Endothelial cell of umbilical vein (primary cell): ENCODE data around the gene EXOC6B. TPM values are rescaled to one million over a fixed set of nuclear protein-coding genes. Genes with fewer than 3 reads are reported as not detected.
A peak's percentile ranks its signal among the peaks of the same experiment; 100 is the strongest.

ENCODE experiments used
- BruUV-seq: library from RNA; stranded (reverse); fragments of 400-500 nt; replicated peaks from 2 replicates; lab custom pipeline; 2021; lab: Mats Ljungman, UMichigan
- CTCF ChIA-PET: fragments of 300-600, 350-600 bp; sonication (Branson Sonifier 250); formaldehyde crosslinking; loops from one replicate; lab custom pipeline; 2021; ENCODE audit warnings: antibody characterized with exemption, inconsistent platforms; lab: Charles Lee
- POLR2A ChIA-PET: fragments of 300-600, 350-600 bp; sonication (Branson Sonifier 250); formaldehyde crosslinking; loops from one replicate; lab custom pipeline; 2021; ENCODE audit warnings: antibody characterized with exemption, inconsistent platforms; lab: Charles Lee
- DNase-seq: peaks from one replicate; pipeline ENCODE4 v3.0.0-alpha.2; 2011; ENCODE audit warnings: low read depth, low spot score
- FAIRE-seq: peaks from 2 replicates; lab custom pipeline; 2011; peaks lifted over from hg19 to GRCh38; lab: Jason Lieb, UNC
- H2AFZ ChIP-seq: 2 replicates; pipeline ENCODE4 v1.6.0; 2012; ENCODE audit warnings: low read depth, low read length, control low read depth, inconsistent platforms
- H3K27ac ChIP-seq: 2 replicates; pipeline ENCODE4 v1.5.1; 2011; ENCODE audit warnings: low read depth, mild to moderate bottlenecking, control low read depth, low read length, moderate library complexity; ENCODE audit not compliant: insufficient read depth
- H3K27me3 ChIP-seq, 2 experiments: 2 replicates each; pipeline versions ENCODE4 v1.6.0 to v1.6.1; 2011; ENCODE audit warnings: low read length in 2 of 2, mixed read lengths in 1 of 2; ENCODE audit not compliant: control insufficient read depth in 2 of 2, insufficient read depth in 2 of 2
- H3K36me3 ChIP-seq, 2 experiments: 2 replicates in 1 of 2; 3 replicates in 1 of 2; pipeline ENCODE4 v1.5.1; 2011; ENCODE audit warnings: low read length in 2 of 2, mild to moderate bottlenecking in 1 of 2, moderate library complexity in 1 of 2; ENCODE audit not compliant: control insufficient read depth in 2 of 2, insufficient read depth in 2 of 2; ENCODE audit errors: extremely low read depth in 1 of 2
- H3K4me1 ChIP-seq: 3 replicates; pipeline ENCODE4 v1.5.1; 2011; ENCODE audit warnings: mild to moderate bottlenecking, low read length; ENCODE audit not compliant: control insufficient read depth, insufficient read depth; ENCODE audit errors: extremely low read depth
- H3K4me2 ChIP-seq: 2 replicates; pipeline ENCODE4 v1.6.1; 2011; ENCODE audit warnings: low read length, control low read depth, mixed read lengths; ENCODE audit not compliant: insufficient read depth
- H3K4me3 ChIP-seq, 3 experiments: fragments of 200-600 bp in 1 of 3; sonication (generic), shearing (Covaris generic) in 1 of 3; replicated peaks in 1 of 3; 2 replicates each; pipeline ENCODE4 v1.5.1; 2011 to 2016; ENCODE audit warnings: control low read depth in 3 of 3, low read length in 3 of 3, mild to moderate bottlenecking in 2 of 3, inconsistent platforms in 1 of 3, low read depth in 1 of 3, moderate library complexity in 1 of 3; ENCODE audit not compliant: insufficient read depth in 1 of 3
- H3K79me2 ChIP-seq: 2 replicates; pipeline ENCODE4 v1.6.0; 2012; ENCODE audit warnings: low read length, inconsistent platforms; ENCODE audit not compliant: control insufficient read depth, insufficient read depth
- H3K9ac ChIP-seq: replicated peaks from 2 replicates; pipeline ENCODE3; 2011; ENCODE audit warnings: low read length, control low read depth; ENCODE audit not compliant: insufficient read depth; ENCODE audit errors: extremely low read depth
- H3K9me1 ChIP-seq: replicated peaks from 3 replicates; pipeline ENCODE4 v1.6.0; 2011; ENCODE audit warnings: mild to moderate bottlenecking, low read length; ENCODE audit not compliant: control insufficient read depth, insufficient read depth; ENCODE audit errors: extremely low read depth
- H3K9me3 ChIP-seq: replicated peaks from 2 replicates; pipeline ENCODE4 v1.5.1; 2012; ENCODE audit warnings: low read length, inconsistent platforms; ENCODE audit not compliant: control insufficient read depth, insufficient read depth
- H4K20me1 ChIP-seq: replicated peaks from 2 replicates; pipeline ENCODE3; 2011; ENCODE audit warnings: mild to moderate bottlenecking, low read length; ENCODE audit not compliant: control insufficient read depth, insufficient read depth; ENCODE audit errors: extremely low read depth
- EZH2 ChIP-seq: IDR thresholded peaks from 2 replicates; pipeline ENCODE4 v1.6.1; 2012; ENCODE audit warnings: borderline replicate concordance, low read depth, mild to moderate bottlenecking, moderate library complexity, low read length, inconsistent platforms; ENCODE audit not compliant: severe bottlenecking
- JUN ChIP-seq: IDR thresholded peaks from 2 replicates; pipeline ENCODE4 v1.6.1; 2011; ENCODE audit warnings: borderline replicate concordance, low read depth; ENCODE audit not compliant: insufficient read length, insufficient read depth
- MYC ChIP-seq: IDR thresholded peaks from one replicate; pipeline ENCODE4 v1.6.1; 2011; ENCODE audit warnings: mild to moderate bottlenecking, low read depth, low read length
- POLR2A ChIP-seq: IDR thresholded peaks from 2 replicates; pipeline ENCODE4 v1.6.1; 2012; ENCODE audit warnings: low read depth, mild to moderate bottlenecking, control low read depth, low read length
- POLR2AphosphoS5 ChIP-seq: IDR thresholded peaks from 2 replicates; pipeline ENCODE4 v1.6.1; 2012; ENCODE audit warnings: low read depth, mild to moderate bottlenecking, control low read depth, low read length, moderate library complexity; ENCODE audit not compliant: insufficient read depth
- dilution Hi-C: fragments of 300-500 bp; cut with MboI; formaldehyde crosslinking; loops from one replicate; pipeline ENCODE4 v1.15.0; 2019; ENCODE audit warnings: low sequenced_read_pairs; ENCODE audit not compliant: extremely low pct_ligation_motif_present
- intact Hi-C: fragments of 100-400 bp; cut with micrococcal nuclease; formaldehyde crosslinking; loops from one replicate; pipeline ENCODE4 v1.10.0; 2022
- polyA plus RNA-seq, 4 experiments: library from polyadenylated mRNA; depleted of rRNA in 3 of 4; stranded (reverse) in 3 of 4; unstranded in 1 of 4; fragments of >200 nt; gene quantifications; 2 replicates each; pipeline versions ENCODE4 v1.2.1 to v1.2.3, GENCODE V29; 2011 to 2012; ENCODE audit warnings: missing spikeins in 1 of 4
- total RNA-seq: library from RNA; stranded (reverse); gene quantifications from 2 replicates; pipeline ENCODE4 v1.2.3, GENCODE V29; 2021

EXOC6B gene
- total and polyA plus RNA-seq, 2 donors (not counting 3 experiments of a cell fraction or from before 2014, with no cell fraction given): 10.8 to 34.8 TPM

GRCh38 chr2:72148003-72148836, 677.6 kb downstream of the EXOC6B start:
- H3K4me3 ChIP-seq: peak overlapping the region in 2 of 3 experiments; percentile 42
- H4K20me1 ChIP-seq: no peaks in the 10 kb centered on the region
- dilution Hi-C loops (no loop called here), intact Hi-C loops (no loop called here)
- BruUV-seq: no TSS peak
- ChIA-PET CTCF (interaction anchor here (0.9 to 6.6 kb wide), 10 partner anchors 11 to 1147 kb away, joined by 3 to 174 read pairs (median 4); no protein-coding TSS in a partner anchor), POLR2A (no interaction called here)
- no peak overlapping the region for H3K27ac ChIP-seq
- peaks cover 44 to 64% of the 10 kb centered on the region in 2 experiments for H3K27me3 ChIP-seq
- H3K4me1 ChIP-seq: peaks cover 22% of the 10 kb centered on the region
- H3K79me2 ChIP-seq: no peaks in the 10 kb centered on the region
- H3K9me1 ChIP-seq: no peaks in the 10 kb centered on the region
- no peak for DNase-seq
- no peaks in the 10 kb centered on the region for H3K9me3 ChIP-seq
- peak overlapping the region; percentile 51 for H3K4me2 ChIP-seq
- no peak overlapping the region for H3K9ac ChIP-seq
- TF ChIP-seq POLR2A: no peak
- no peak for TF ChIP-seq MYC
- no peak for TF ChIP-seq EZH2
- no peak for TF ChIP-seq JUN
- TF ChIP-seq POLR2AphosphoS5: no peak
- no peaks in the 10 kb centered on the region for H3K36me3 ChIP-seq
- no peak overlapping the region for H2AFZ ChIP-seq
- no peak for FAIRE-seq

- TF ChIP-seq EZH2 (peak; percentile 99), POLR2A (no peak)
- Histone ChIP-seq H3K36me3 (no peaks in the 10 kb centered on the region), H3K9me1 (no peaks in the 10 kb centered on the region), H2AFZ (peak within 1 kb of the TSS; percentile 32), H3K4me2 (peak within 1 kb of the TSS; percentile 51), H3K27ac (no peak within 1 kb of the TSS), H3K9me3 (no peaks in the 10 kb centered on the region), H3K27me3 (peaks cover 46 to 71% of the 10 kb centered on the region in 2 experiments), H3K4me1 (peaks cover 22% of the 10 kb centered on the region), H3K4me3 (peak within 1 kb of the TSS in 2 of 3 experiments; percentile 42), H3K79me2 (no peaks in the 10 kb centered on the region), H3K9ac (no peak within 1 kb of the TSS), H4K20me1 (no peaks in the 10 kb centered on the region)
- BruUV-seq: no TSS peak
- intact Hi-C loops: no loop called here
- CTCF ChIA-PET: interaction anchor here (0.9 to 6.6 kb wide), 5 partner anchors 10 to 543 kb away, joined by 3 to 174 read pairs (median 70); no protein-coding TSS in a partner anchor
- dilution Hi-C loops: no loop called here
- FAIRE-seq (no peak), DNase-seq (peak; percentile 18)
- POLR2A ChIA-PET: interaction anchor here (0.7 kb wide), 1 partner anchor 410 kb away, joined by 9 read pairs; no protein-coding TSS in a partner anchor
Observed at GRCh38 chr2:72147303-72147971, 678.4 kb downstream of the EXOC6B start, which contains the start of gene CYP26B1. Gene CYP26B1, minus strand, starts transcription at chr2:72147862. Its CDS starts 28 bp downstream, at chr2:72147834.
